Glutamatergic neuron (in vitro differentiated cells): ENCODE data around the gene SEPTIN3. TPM values are rescaled to one million over a fixed set of nuclear protein-coding genes. Genes with fewer than 3 reads are reported as not detected.
A peak's percentile ranks its signal among the peaks of the same experiment; 100 is the strongest.

Source experiments
- DNase-seq: peaks from one replicate; pipeline ENCODE4 v3.0.0; 2022
- H3K27ac Mint-ChIP-seq: one replicate; pipeline ENCODE4 v1.8.0; 2020; ENCODE audit warnings: mild to moderate bottlenecking, mixed read lengths, inconsistent platforms; ENCODE audit not compliant: unreplicated experiment
- H3K27me3 Mint-ChIP-seq: one replicate; pipeline ENCODE4 v1.8.0; 2020; ENCODE audit warnings: mild to moderate bottlenecking, moderate library complexity, mixed read lengths, inconsistent platforms; ENCODE audit not compliant: unreplicated experiment
- H3K36me3 Mint-ChIP-seq: one replicate; pipeline ENCODE4 v1.8.0; 2020; ENCODE audit warnings: mild to moderate bottlenecking, mixed read lengths, inconsistent platforms; ENCODE audit not compliant: unreplicated experiment
- H3K4me1 Mint-ChIP-seq: one replicate; pipeline ENCODE4 v1.8.0; 2020; ENCODE audit warnings: mild to moderate bottlenecking, low read depth, mixed read lengths, inconsistent platforms; ENCODE audit not compliant: unreplicated experiment
- H3K4me3 Mint-ChIP-seq: one replicate; pipeline ENCODE4 v1.8.0; 2020; ENCODE audit warnings: mild to moderate bottlenecking, mixed read lengths, inconsistent platforms; ENCODE audit not compliant: unreplicated experiment
- H3K9me3 Mint-ChIP-seq: one replicate; pipeline ENCODE4 v1.8.0; 2020; ENCODE audit warnings: mild to moderate bottlenecking, moderate library complexity, mixed read lengths, inconsistent platforms; ENCODE audit not compliant: unreplicated experiment
- CTCF ChIP-seq: fragments of 200-600 bp; sonication (generic); IDR thresholded peaks from one replicate; pipeline ENCODE4 v1.5.0; 2021; ENCODE audit not compliant: partially characterized antibody, unreplicated experiment
- long read RNA-seq: library from polyadenylated mRNA; unstranded; transcript quantifications from one replicate; pipeline ENCODE4 v2.0.0, GENCODE V29; 2020; ENCODE audit not compliant: unreplicated experiment
- total RNA-seq: library from RNA; stranded (reverse); fragmentation: NEBNext Ultra II Directional; extraction: Animal tissue kit (Norgen Biotek cat#: 25700); gene quantifications from one replicate; pipeline ENCODE4 v1.2.1, GENCODE V29; 2021; ENCODE audit not compliant: unreplicated experiment

Gene SEPTIN3
- 216 TPM for total RNA-seq
- long read RNA-seq, full-length matches to known transcripts = 1 of 22 reads
- long read RNA-seq, partial matches to known transcripts = 17 of 22 reads
- long read RNA-seq, other reads (novel, unspliced or antisense) = 4 of 22 reads

- TF ChIP-seq CTCF = no peak
- DNase-seq = peak; percentile 40
- no peak within 1 kb of the TSS for H3K4me3 Mint-ChIP-seq
- no peak within 1 kb of the TSS for H3K27ac Mint-ChIP-seq
- H3K27me3 Mint-ChIP-seq = peaks cover 1% of the 10 kb centered on the region
- no peaks in the 10 kb centered on the region for H3K36me3 Mint-ChIP-seq
- H3K4me1 Mint-ChIP-seq = peaks cover 5% of the 10 kb centered on the region
- H3K9me3 Mint-ChIP-seq = peaks cover 5% of the 10 kb centered on the region
These were observed at the start of gene SEPTIN3 for GRCh38 chr22:41969110-41969646. Gene SEPTIN3 (plus strand): TSS chr22:41969443. CDS start chr22:41971493, 2,050 bp downstream.

GRCh38 chr22:41920271-41920976 is 48.8 kb upstream of the SEPTIN3 start:
- H3K36me3 Mint-ChIP-seq = no peaks in the 10 kb centered on the region
- peaks cover 5% of the 10 kb centered on the region for H3K9me3 Mint-ChIP-seq
- H3K4me3 Mint-ChIP-seq = no peak overlapping the region
- H3K4me1 Mint-ChIP-seq = peaks cover 2% of the 10 kb centered on the region
- no peak for TF ChIP-seq CTCF
- no peak overlapping the region for H3K27ac Mint-ChIP-seq
- no peak for DNase-seq
- H3K27me3 Mint-ChIP-seq = peaks cover 24% of the 10 kb centered on the region

- H3K4me1 Mint-ChIP-seq = no peaks in the 10 kb centered on the region
- DNase-seq = no peak
- no peak for TF ChIP-seq CTCF
- H3K27ac Mint-ChIP-seq = no peak overlapping the region
- H3K4me3 Mint-ChIP-seq = no peak overlapping the region
- peaks cover 18% of the 10 kb centered on the region for H3K27me3 Mint-ChIP-seq
- H3K36me3 Mint-ChIP-seq = no peaks in the 10 kb centered on the region
- peaks cover 1% of the 10 kb centered on the region for H3K9me3 Mint-ChIP-seq
These were observed 46.9 kb upstream of the SEPTIN3 start for GRCh38 chr22:41922328-41922727.

- Mint-ChIP-seq H3K27me3 (peaks cover 20% of the 10 kb centered on the region), H3K36me3 (no peaks in the 10 kb centered on the region), H3K27ac (no peak overlapping the region), H3K9me3 (peaks cover 6% of the 10 kb centered on the region), H3K4me1 (peaks cover 3% of the 10 kb centered on the region), H3K4me3 (no peak overlapping the region)
- no peak for DNase-seq
- TF ChIP-seq CTCF = no peak
These were observed 46.2 kb upstream of the SEPTIN3 start for GRCh38 chr22:41922940-41923594.
